ENCODE measurements around the gene TIMM8B. TPM values are rescaled to one million over a fixed set of nuclear protein-coding genes. Genes with fewer than 3 reads are reported as not detected.

The TIMM8B gene
- total RNA-seq, 2 donors from 2014 or later: 49.1 to 65.1 TPM

Other genes starting within 250 kb of the TIMM8B start
- gene ALG9, start 215.2 kb downstream of the TIMM8B start, total RNA-seq: 10 to 100 TPM; 20.6 to 23.4 TPM
- gene FDXACB1, start 207.6 kb downstream of the TIMM8B start, total RNA-seq: 1 to 10 TPM; 1.2 to 1.9 TPM
- gene CFAP68, start 207.2 kb downstream of the TIMM8B start, total RNA-seq: 10 to 100 TPM; 19.1 to 23.0 TPM
- gene CRYAB, start 175.0 kb downstream of the TIMM8B start, total RNA-seq: 100 to 1,000 TPM in 1 of 2 donors, 10 to 100 TPM in 1; 11.5 to 100 TPM
- 1 to 10 TPM in 1 of 2 donors, under 1 TPM in 1; 0.73 to 3.1 TPM for gene HSPB2, start 174.0 kb downstream of the TIMM8B start, total RNA-seq
- gene C11orf52, start 167.8 kb downstream of the TIMM8B start, total RNA-seq: 10 to 100 TPM in 1 of 2 donors, 1 to 10 TPM in 1; 8.5 to 10.1 TPM
- 10 to 100 TPM in 1 of 2 donors, 1 to 10 TPM in 1; 7.7 to 14.2 TPM for gene DIXDC1, start 149.4 kb downstream of the TIMM8B start, total RNA-seq
- 10 to 100 TPM; 51.1 to 75.3 TPM for gene DLAT, start 61.3 kb downstream of the TIMM8B start, total RNA-seq
- under 1 TPM; 0.92 to 0.98 TPM for gene PIH1D2, start 12.7 kb downstream of the TIMM8B start, total RNA-seq
- gene NKAPD1, start 12.5 kb downstream of the TIMM8B start, total RNA-seq: 10 to 100 TPM; 13.5 to 13.9 TPM
- gene SDHD, start 117 bp upstream of the TIMM8B start, total RNA-seq: 100 to 1,000 TPM; 215 to 252 TPM
- 100 to 1,000 TPM in 1 of 2 donors, 10 to 100 TPM in 1; 74.7 to 154 TPM for gene IL18, start 77.3 kb upstream of the TIMM8B start, total RNA-seq
- gene TEX12, start 80.6 kb upstream of the TIMM8B start, total RNA-seq: under 1 TPM; 0.31 to 0.39 TPM
- 1 to 10 TPM; 3.4 to 4.3 TPM for gene BCO2, start 88.8 kb upstream of the TIMM8B start, total RNA-seq
- 10 to 100 TPM; 33.0 to 36.6 TPM for gene PTS, start 139.7 kb upstream of the TIMM8B start, total RNA-seq
- not detected for gene PLET1, start 174.1 kb upstream of the TIMM8B start, total RNA-seq

All from left colon (tissue), 2 donors.